Natural killer cell (primary cell): ENCODE measurements around the gene UFSP2. TPM values are rescaled to one million over a fixed set of nuclear protein-coding genes. Genes with fewer than 3 reads are reported as not detected.

Experiments used
- ATAC-seq, 3 donors: fragments of 150-1000 bp in 2 of 3; fragments of 200-7000 bp in 1 of 3; cut with Tn5 transposase; 1 replicate in 1 of 3; 2 replicates in 2 of 3; pipeline ENCODE4 v1.10.0; 2021; ENCODE audit warnings: mild to moderate bottlenecking in 2 of 3, moderate library complexity in 2 of 3
- DNase-seq, 2 donors: peaks; one replicate each; pipeline versions ENCODE4 v3.0.0 to v3.0.0-alpha.2; 2013 to 2021; ENCODE audit warnings: mixed read lengths in 1 of 2
- H3K27ac ChIP-seq: one replicate; pipeline ENCODE4 v1.5.1; 2013; ENCODE audit warnings: mild to moderate bottlenecking, low read length
- H3K27me3 ChIP-seq: one replicate; pipeline ENCODE4 v1.6.1; 2013; ENCODE audit warnings: low read length; ENCODE audit not compliant: control insufficient read depth, insufficient read depth
- H3K36me3 ChIP-seq: one replicate; pipeline ENCODE4 v1.6.1; 2013; ENCODE audit warnings: low read length; ENCODE audit not compliant: control insufficient read depth, insufficient read depth
- H3K4me1 ChIP-seq: one replicate; pipeline ENCODE4 v1.6.1; 2013; ENCODE audit warnings: low read length; ENCODE audit not compliant: control insufficient read depth, insufficient read depth
- H3K4me3 ChIP-seq: one replicate; pipeline ENCODE4 v1.5.1; 2013; ENCODE audit warnings: low read length
- H3K9me3 ChIP-seq: one replicate; pipeline ENCODE4 v1.6.1; 2013; ENCODE audit warnings: low read length; ENCODE audit not compliant: control insufficient read depth, insufficient read depth
- H3K27ac Mint-ChIP-seq, 2 donors: one replicate each; pipeline ENCODE4 v1.8.0; 2022; ENCODE audit warnings: mild to moderate bottlenecking in 2 of 2, mixed read lengths in 2 of 2, moderate library complexity in 1 of 2
- H3K27me3 Mint-ChIP-seq, 2 donors: one replicate each; pipeline ENCODE4 v1.8.0; 2022; ENCODE audit warnings: low read depth in 2 of 2, mixed read lengths in 2 of 2
- H3K36me3 Mint-ChIP-seq: one replicate; pipeline ENCODE4 v1.8.0; 2022; ENCODE audit warnings: mixed read lengths
- H3K4me1 Mint-ChIP-seq, 2 donors: one replicate each; pipeline ENCODE4 v1.8.0; 2022; ENCODE audit warnings: mixed read lengths in 2 of 2
- H3K4me3 Mint-ChIP-seq: one replicate; pipeline ENCODE4 v1.8.0; 2022; ENCODE audit warnings: mild to moderate bottlenecking, moderate library complexity, mixed read lengths
- H3K9me3 Mint-ChIP-seq, 2 donors: one replicate each; pipeline ENCODE4 v1.8.0; 2022; ENCODE audit warnings: mixed read lengths in 2 of 2
- CTCF ChIP-seq: fragments of 200-600 bp; IDR thresholded peaks from one replicate; pipeline ENCODE4 v1.8.0; 2022; ENCODE audit warnings: antibody characterized with exemption
- WGBS: methylation state at CpG from one replicate; pipeline ENCODE4 v1.1.7; 2013; ENCODE audit warnings: missing lambda C conversion rate; ENCODE audit not compliant: insufficient coverage; 5-methylcytosine and 5-hydroxymethylcytosine counted together
- intact Hi-C: fragments of 100-400 bp; cut with micrococcal nuclease; formaldehyde crosslinking; loops from one replicate; pipeline ENCODE4 v1.14.2; 2022
- total RNA-seq, 4 donors: library from RNA; stranded (reverse); fragments of 120-200 nt in 1 of 4; gene quantifications; one replicate each; pipeline versions ENCODE4 v1.2.3 to v1.2.4, GENCODE V29; 2013 to 2022

Gene UFSP2
- total RNA-seq, 3 donors from 2014 or later (not counting 1 experiment from before 2014, with no cell fraction given), result 14.0 to 18.8 (median 16.7) TPM

DNA sequence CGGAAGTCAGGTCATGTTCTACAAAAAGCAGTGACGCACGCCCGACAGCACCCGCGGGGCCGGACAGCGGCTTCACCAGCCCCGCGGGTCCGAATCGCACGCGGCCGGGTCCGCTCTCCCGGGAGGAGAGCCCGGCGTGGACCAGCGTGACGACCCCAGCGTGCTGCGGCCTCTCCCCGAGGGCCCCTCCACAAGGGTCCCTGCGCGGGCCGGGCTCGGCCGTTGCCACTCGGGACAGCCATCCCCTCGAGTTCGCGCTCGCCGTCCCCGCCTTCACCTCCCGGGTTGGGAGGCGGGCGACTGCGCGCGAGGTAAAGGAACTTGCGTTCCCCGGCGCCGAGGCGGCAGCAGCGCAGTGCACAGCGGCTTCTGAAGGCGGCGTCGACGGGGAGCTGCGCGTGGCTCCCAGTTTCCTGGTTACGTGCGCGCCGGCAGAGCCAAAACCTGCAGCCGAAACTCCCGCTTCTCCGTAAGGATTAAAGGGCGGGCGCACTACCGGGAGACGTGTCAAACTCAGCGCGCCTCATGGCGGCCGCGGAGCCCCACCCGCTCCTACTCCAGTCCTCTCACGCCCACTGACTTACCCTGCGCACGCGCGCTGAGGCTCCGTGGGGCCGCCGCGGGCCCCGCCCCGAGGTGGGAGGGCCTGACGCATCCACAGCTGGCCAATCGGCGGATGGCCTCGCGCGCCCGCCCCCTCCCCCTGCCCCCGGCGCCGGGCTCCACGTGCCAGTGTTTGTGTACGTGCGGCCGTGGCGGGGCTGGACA is 29.6 kb downstream of the UFSP2 start:
- Histone ChIP-seq H3K4me1 (peaks cover 7% of the 10 kb centered on the region), H3K4me3 (peak overlapping the region; percentile 96), H3K9me3 (no peaks in the 10 kb centered on the region), H3K27ac (peak overlapping the region; percentile 99), H3K27me3 (no peaks in the 10 kb centered on the region), H3K36me3 (peaks cover 9% of the 10 kb centered on the region)
- Mint-ChIP-seq H3K4me1 (peaks cover 25 to 26% of the 10 kb centered on the region in 2 donors), H3K4me3 (peak overlapping the region; percentile 96), H3K9me3 (no peaks in the 10 kb centered on the region), H3K27ac (peak overlapping the region; percentile 94 to 97), H3K36me3 (no peaks in the 10 kb centered on the region), H3K27me3 (no peaks in the 10 kb centered on the region)
- DNase-seq (peak; percentile 97 to 98), ATAC-seq (peak; percentile 89 to 98 (median 92))
- TF ChIP-seq CTCF, result no peak
- intact Hi-C loops, result loop anchor here (1.0 to 2.0 kb wide), 3 partner anchors 29 to 192 kb away; partner anchors contain the start of genes CCDC110 and UFSP2
- WGBS, result under 1% methylated on average over 98 of the region's 98 CpGs

DNA sequence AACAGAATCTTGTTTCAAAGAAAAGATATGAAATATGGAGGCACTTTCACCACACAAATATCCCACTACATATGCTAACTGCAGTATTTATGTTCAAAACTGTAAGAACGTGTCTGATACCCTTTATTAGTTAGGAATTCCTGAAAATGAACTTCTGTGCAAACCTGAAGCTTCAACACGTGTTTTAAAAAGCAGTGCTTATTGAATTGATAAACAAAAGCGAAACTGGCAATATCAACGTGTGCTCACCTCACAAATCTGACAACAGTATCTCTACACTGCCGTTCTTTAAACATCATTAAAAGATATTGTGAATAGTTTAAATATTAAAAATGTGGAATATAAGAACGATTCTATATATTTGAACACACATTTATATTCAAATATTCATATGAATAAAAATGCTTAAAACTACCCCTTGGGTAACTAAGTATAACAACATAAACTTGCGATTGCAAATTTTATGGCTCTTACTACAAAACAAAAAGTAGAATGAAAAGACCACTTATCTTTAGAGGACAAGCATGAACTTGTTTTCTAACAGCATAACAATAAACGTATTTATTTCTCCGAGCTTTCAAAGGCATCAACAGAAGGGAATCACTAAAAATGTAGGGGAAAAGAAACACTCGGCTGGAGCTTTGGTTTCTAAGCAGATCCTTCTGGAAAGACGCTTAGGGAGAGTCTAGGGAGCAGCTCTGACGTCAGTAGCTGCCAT is 30.4 kb downstream of the UFSP2 start, which contains the start of gene LRP2BP:
Gene LRP2BP, minus strand, starts transcription at position 687 of the 718 bp plus-strand sequence. CDS start 17,738 bp downstream, outside the sequence.
- TF ChIP-seq CTCF, result no peak
- Mint-ChIP-seq H3K36me3 (no peaks in the 10 kb centered on the region), H3K4me1 (peaks cover 25 to 26% of the 10 kb centered on the region in 2 donors), H3K9me3 (no peaks in the 10 kb centered on the region), H3K27ac (peak within 1 kb of the TSS; percentile 94 to 97), H3K4me3 (peak within 1 kb of the TSS; percentile 96), H3K27me3 (no peaks in the 10 kb centered on the region)
- peak in 1 of 2 donors; percentile 60 for DNase-seq
- Histone ChIP-seq H3K4me1 (peaks cover 7% of the 10 kb centered on the region), H3K27ac (peak within 1 kb of the TSS; percentile 99), H3K9me3 (no peaks in the 10 kb centered on the region), H3K27me3 (no peaks in the 10 kb centered on the region), H3K4me3 (peak within 1 kb of the TSS; percentile 96), H3K36me3 (peaks cover 4% of the 10 kb centered on the region)
- WGBS, result 2% methylated on average over 8 of the region's 12 CpGs
- intact Hi-C loops, result loop anchor here (1.0 kb wide), 1 partner anchor 191 kb away; no protein-coding TSS in a partner anchor
- ATAC-seq, result no peak

DNA sequence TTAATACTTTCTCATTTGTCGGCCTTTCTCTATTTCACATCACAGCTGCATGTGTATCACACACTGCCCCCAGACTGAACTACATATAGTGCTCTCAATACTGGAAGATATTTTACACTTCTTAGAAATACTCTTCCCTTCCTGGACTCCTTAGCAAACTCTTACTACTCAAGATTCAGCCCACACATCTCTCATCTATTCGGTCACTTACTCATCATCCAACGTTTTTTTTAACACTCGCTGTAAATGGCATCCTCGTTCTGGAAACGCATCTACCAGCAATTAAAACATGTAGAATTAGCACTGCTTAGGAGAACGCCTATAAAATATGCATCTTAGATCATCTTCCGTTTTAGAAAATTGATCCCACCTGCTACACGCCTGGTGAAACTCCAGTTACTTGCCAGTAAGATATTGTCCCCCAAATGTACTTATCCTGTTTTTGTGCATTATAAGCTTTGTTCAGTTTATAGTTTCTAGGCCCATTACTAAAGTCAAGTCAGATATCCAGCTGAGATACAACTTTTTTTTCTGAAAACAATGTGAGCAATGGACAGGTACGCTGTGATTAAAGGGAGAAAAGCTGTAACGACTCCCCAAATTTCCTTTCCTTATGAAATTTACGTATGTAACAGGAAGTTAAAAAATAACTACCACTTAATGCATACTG is 31.1 kb downstream of the UFSP2 start:
- ATAC-seq, result no peak

More for the DNA sequence above, 31.1 kb downstream of the UFSP2 start:
- Histone ChIP-seq H3K27me3 (no peaks in the 10 kb centered on the region), H3K36me3 (no peaks in the 10 kb centered on the region), H3K9me3 (no peaks in the 10 kb centered on the region), H3K27ac (peak overlapping the region; percentile 99), H3K4me3 (peak overlapping the region; percentile 96), H3K4me1 (peaks cover 7% of the 10 kb centered on the region)
- peak overlapping the region; percentile 96 for H3K4me3 Mint-ChIP-seq
- intact Hi-C loops, result loop anchor here (1.0 kb wide), 1 partner anchor 190 kb away; no protein-coding TSS in a partner anchor
- H3K9me3 Mint-ChIP-seq, result no peaks in the 10 kb centered on the region
- H3K27ac Mint-ChIP-seq, result peak overlapping the region; percentile 94 to 97
- H3K4me1 Mint-ChIP-seq, result peaks cover 25 to 26% of the 10 kb centered on the region in 2 donors
- DNase-seq, result peak in 1 of 2 donors; percentile 30
- H3K27me3 Mint-ChIP-seq, result no peaks in the 10 kb centered on the region
- no peak for TF ChIP-seq CTCF
- H3K36me3 Mint-ChIP-seq, result no peaks in the 10 kb centered on the region
- WGBS, result 54% methylated on average over 9 of the region's 12 CpGs
